ENCODE measurements around the gene HGF. TPM values are rescaled to one million over a fixed set of nuclear protein-coding genes. Genes with fewer than 3 reads are reported as not detected.

The HGF gene
- total RNA-seq, 2 donors from 2014 or later: 12.6 to 35.7 TPM

DNA sequence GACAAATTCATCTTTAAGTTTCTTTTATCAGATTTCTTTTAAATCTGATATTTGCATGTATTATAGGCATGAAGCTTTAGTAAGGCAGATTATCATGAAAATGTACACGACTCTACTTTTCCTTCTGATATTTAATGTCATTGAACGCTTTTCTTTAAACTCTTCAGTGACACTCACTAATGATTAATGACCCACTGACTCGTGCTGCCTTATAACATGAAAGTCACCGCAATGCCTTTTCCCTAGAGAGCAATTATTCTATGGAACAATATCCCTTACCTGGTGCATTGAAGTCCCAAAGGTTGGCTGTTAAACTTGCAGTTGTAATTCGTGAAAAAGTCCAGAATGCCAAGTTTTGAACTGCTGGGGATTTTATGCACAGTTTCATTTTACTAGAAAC lies 33.4 kb upstream of the HGF start:
- DNase-seq (ENCODE audit: low spot score): no peak
- Histone ChIP-seq H3K4me1 (ENCODE audit: control insufficient read depth in 1 of 2, low read depth in 2 of 2) (no peaks in the 10 kb centered on the region), H3K27ac (no peak overlapping the region), H3K4me3 (no peak overlapping the region), H3K9me3 (no peaks in the 10 kb centered on the region), H3K36me3 (no peaks in the 10 kb centered on the region), H3K27me3 (replicated peaks; ENCODE audit: insufficient read depth) (no peaks in the 10 kb centered on the region)
- ATAC-seq (ENCODE audit: insufficient number of reproducible peaks, low FRiP score, low read depth): no peak
- TF ChIP-seq, protein P1, sequence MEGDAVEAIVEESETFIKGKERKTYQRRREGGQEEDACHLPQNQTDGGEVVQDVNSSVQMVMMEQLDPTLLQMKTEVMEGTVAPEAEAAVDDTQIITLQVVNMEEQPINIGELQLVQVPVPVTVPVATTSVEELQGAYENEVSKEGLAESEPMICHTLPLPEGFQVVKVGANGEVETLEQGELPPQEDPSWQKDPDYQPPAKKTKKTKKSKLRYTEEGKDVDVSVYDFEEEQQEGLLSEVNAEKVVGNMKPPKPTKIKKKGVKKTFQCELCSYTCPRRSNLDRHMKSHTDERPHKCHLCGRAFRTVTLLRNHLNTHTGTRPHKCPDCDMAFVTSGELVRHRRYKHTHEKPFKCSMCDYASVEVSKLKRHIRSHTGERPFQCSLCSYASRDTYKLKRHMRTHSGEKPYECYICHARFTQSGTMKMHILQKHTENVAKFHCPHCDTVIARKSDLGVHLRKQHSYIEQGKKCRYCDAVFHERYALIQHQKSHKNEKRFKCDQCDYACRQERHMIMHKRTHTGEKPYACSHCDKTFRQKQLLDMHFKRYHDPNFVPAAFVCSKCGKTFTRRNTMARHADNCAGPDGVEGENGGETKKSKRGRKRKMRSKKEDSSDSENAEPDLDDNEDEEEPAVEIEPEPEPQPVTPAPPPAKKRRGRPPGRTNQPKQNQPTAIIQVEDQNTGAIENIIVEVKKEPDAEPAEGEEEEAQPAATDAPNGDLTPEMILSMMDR (IDR thresholded peaks at IDR 0.05): no peak

DNA sequence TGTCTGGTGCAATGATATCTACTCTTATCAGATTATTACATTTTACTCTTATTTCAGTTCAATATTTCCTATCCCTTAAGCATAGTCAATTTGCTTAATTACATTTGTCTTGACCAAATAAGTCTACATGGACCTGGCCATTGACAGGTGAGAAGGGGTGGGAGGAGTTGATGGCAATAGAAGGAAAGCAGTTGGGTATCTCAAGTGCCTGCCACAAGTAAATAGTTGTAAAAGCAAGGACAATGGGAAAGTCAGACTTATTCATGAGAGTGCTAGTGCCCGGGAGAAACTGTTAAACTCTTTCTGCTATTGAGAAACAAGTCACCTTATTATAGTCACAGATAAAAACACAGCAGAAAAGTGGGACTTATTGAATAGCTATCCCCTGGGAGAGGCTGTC lies 32.4 kb upstream of the HGF start:
- Histone ChIP-seq H3K4me3 (no peak overlapping the region), H3K36me3 (no peaks in the 10 kb centered on the region), H3K27me3 (replicated peaks; ENCODE audit: insufficient read depth) (no peaks in the 10 kb centered on the region), H3K27ac (no peak overlapping the region), H3K9me3 (no peaks in the 10 kb centered on the region), H3K4me1 (ENCODE audit: control insufficient read depth in 1 of 2, low read depth in 2 of 2) (no peaks in the 10 kb centered on the region)
- ATAC-seq (ENCODE audit: insufficient number of reproducible peaks, low FRiP score, low read depth): no peak
- TF ChIP-seq, protein P1 (IDR thresholded peaks at IDR 0.05): no peak
- no peak for DNase-seq (ENCODE audit: low spot score)

DNA sequence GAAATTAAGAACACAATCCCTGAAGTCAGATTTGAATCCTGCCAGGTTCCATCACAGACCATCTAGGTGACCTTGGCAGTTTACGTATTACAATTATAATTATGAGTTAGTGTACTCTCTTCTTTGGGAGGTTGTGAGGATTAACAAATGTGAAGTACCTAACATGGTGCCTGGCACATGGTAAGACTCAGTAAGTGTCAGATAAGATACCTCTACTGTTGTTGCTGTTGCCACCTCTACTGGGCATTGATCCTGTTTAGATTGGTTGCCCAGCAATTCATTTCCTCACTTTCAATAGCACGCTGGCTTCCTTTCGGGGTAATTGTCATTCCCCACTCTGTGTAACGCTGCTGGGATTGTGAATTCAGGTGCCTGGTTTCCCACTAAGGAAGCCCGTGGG lies 31.7 kb upstream of the HGF start:
- ATAC-seq (ENCODE audit: insufficient number of reproducible peaks, low FRiP score, low read depth): no peak
- DNase-seq (ENCODE audit: low spot score): no peak
- TF ChIP-seq, protein P1 (IDR thresholded peaks at IDR 0.05): no peak
- Histone ChIP-seq H3K36me3 (no peaks in the 10 kb centered on the region), H3K9me3 (no peaks in the 10 kb centered on the region), H3K4me1 (ENCODE audit: control insufficient read depth in 1 of 2, low read depth in 2 of 2) (no peaks in the 10 kb centered on the region), H3K4me3 (no peak overlapping the region), H3K27ac (no peak overlapping the region), H3K27me3 (replicated peaks; ENCODE audit: insufficient read depth) (no peaks in the 10 kb centered on the region)

DNA sequence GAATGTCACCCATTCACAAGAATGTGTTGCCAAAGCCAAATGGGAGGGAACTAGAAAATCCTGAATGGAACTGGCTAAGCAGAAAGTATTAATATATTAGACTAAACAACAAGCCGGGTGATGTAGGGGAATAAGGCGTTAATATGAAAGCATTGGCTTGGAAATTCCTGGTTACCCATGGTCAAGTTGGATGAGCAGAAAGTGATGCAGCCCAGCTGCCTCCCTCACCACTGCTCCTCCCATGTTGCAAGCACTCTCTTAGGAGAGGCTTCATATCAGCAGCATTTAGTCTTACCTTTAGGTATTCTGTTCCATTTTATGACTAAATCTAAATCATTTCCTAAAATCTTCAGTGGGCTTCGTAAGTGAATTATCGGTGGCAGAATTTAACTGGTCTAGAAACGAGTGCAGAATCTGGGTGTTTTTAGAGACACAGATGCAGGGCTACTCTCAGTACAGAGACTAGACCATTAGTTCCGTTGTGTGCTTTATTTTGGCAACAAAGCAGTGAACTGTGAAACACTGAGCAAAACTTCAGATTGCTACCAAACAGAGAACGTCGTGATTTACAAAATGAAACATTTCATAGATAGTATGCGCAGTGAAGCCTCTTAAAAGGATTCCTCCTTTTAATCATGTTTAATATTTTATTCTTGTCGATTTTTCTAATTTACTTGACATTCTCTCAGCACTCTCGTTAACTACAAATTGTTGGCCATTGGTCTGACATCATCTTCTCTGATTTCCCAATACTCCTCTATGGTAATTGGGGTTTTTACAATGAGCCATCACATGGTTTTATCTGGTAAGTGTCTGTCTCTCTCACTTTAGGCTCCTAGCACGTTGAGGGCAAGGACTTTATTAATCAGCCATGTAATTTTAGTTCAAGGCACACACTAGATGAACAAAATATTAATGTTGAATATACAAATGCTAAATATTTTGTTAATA lies 22.0 kb upstream of the HGF start:
- H3K27ac ChIP-seq: no peak overlapping the region
- ATAC-seq (ENCODE audit: insufficient number of reproducible peaks, low FRiP score, low read depth) (no peak), DNase-seq (ENCODE audit: low spot score) (no peak)
- H3K4me1 ChIP-seq (ENCODE audit: control insufficient read depth in 1 of 2, low read depth in 2 of 2): peaks cover 13 to 27% of the 10 kb centered on the region in 2 donors
- H3K27me3 ChIP-seq (replicated peaks; ENCODE audit: insufficient read depth): no peaks in the 10 kb centered on the region
- peak overlapping the region; percentile 4 for H3K4me3 ChIP-seq
- no peaks in the 10 kb centered on the region for H3K9me3 ChIP-seq
- TF ChIP-seq, protein P1 (IDR thresholded peaks at IDR 0.05): no peak
- no peaks in the 10 kb centered on the region for H3K36me3 ChIP-seq

DNA sequence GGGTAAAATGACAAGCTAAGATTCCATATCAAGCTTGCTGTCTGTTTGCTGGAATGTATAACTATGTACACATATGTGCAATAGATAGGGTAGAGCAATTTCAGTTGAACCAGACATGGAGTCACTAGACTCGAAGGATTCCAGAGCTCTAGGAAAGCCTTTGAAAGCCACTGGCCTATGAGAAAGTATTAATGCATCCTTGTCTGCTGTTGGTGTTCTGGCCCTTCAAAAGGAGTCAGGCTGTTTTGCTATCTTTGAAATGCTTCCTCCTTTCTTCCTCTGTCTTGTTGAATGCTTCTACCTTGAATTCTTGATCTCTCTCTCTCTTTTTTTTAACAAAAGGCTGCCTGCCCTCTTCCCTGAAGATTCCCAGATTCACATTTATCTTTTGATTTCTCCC lies 20.8 kb upstream of the HGF start:
- H3K27ac ChIP-seq: no peak overlapping the region
- ATAC-seq (ENCODE audit: insufficient number of reproducible peaks, low FRiP score, low read depth): no peak
- H3K27me3 ChIP-seq (replicated peaks; ENCODE audit: insufficient read depth): no peaks in the 10 kb centered on the region
- no peak overlapping the region for H3K4me3 ChIP-seq
- no peaks in the 10 kb centered on the region for H3K9me3 ChIP-seq
- no peaks in the 10 kb centered on the region for H3K36me3 ChIP-seq
- H3K4me1 ChIP-seq (ENCODE audit: control insufficient read depth in 1 of 2, low read depth in 2 of 2): peaks cover 13 to 27% of the 10 kb centered on the region in 2 donors
- DNase-seq (ENCODE audit: low spot score): no peak
- TF ChIP-seq, protein P1 (IDR thresholded peaks at IDR 0.05): no peak
